GM12878 (cell line): ENCODE measurements around the gene HSPB6. TPM values are rescaled to one million over a fixed set of nuclear protein-coding genes. Genes with fewer than 3 reads are reported as not detected.

Experiments
- ATAC-seq: fragments of 200-7000 bp; cut with Tn5 transposase; 3 replicates; pipeline ENCODE4 v1.9.1; 2020; ENCODE audit warnings: mild to moderate bottlenecking, moderate library complexity
- BruUV-seq: library from RNA; stranded (reverse); fragments of 400-500 nt; replicated peaks from 2 replicates; lab custom pipeline; 2021; lab: Mats Ljungman, UMichigan
- CTCF ChIA-PET: fragments of 300-600 bp; sonication (Branson Sonifier 250); formaldehyde crosslinking; extraction: SDS; loops from one replicate; lab custom pipeline; 2021; ENCODE audit warnings: inconsistent platforms; lab: Yijun Ruan, JAX
- POLR2A ChIA-PET: fragments of 350-600 bp; formaldehyde crosslinking; extraction: SDS; loops from one replicate; lab custom pipeline; 2021; ENCODE audit warnings: inconsistent platforms; lab: Charles Lee
- RAD21 ChIA-PET: fragments of 300-600 bp; sonication (Branson Sonifier 250); formaldehyde crosslinking; loops from one replicate; lab custom pipeline; 2023; ENCODE audit warnings: antibody characterized with exemption; ENCODE audit not compliant: unreplicated experiment; lab: Charles Lee
- SMC1A ChIA-PET: fragments of 300-600 bp; sonication (Branson Sonifier 250); formaldehyde crosslinking; loops from one replicate; lab custom pipeline; 2023; ENCODE audit not compliant: unreplicated experiment, uncharacterized antibody; lab: Charles Lee
- DNase-seq: peaks from one replicate; pipeline ENCODE4 v3.0.0-alpha.2; 2011; ENCODE audit warnings: low read depth, low spot score
- FAIRE-seq: peaks from 3 replicates; lab custom pipeline; 2011; peaks lifted over from hg19 to GRCh38; lab: Jason Lieb, UNC
- H2AFZ ChIP-seq: 2 replicates; pipeline ENCODE4 v1.6.0; 2011; ENCODE audit warnings: low read depth, low read length, control low read depth; ENCODE audit not compliant: control insufficient read depth
- H3K27ac ChIP-seq: 2 replicates; pipeline ENCODE4 v1.5.1; 2011; ENCODE audit warnings: control low read depth; ENCODE audit not compliant: control insufficient read depth, insufficient read depth
- H3K27me3 ChIP-seq, 2 experiments: replicated peaks in 1 of 2; 2 replicates each; pipeline versions ENCODE4 v1.6.0 to v1.6.1; 2011; ENCODE audit warnings: low read length in 1 of 2; ENCODE audit not compliant: control insufficient read depth in 2 of 2, insufficient read depth in 2 of 2
- H3K36me3 ChIP-seq, 2 experiments: 2 replicates each; pipeline ENCODE4 v1.5.1; 2011; ENCODE audit warnings: low read length in 1 of 2; ENCODE audit not compliant: control insufficient read depth in 2 of 2, insufficient read depth in 2 of 2
- H3K4me1 ChIP-seq: 2 replicates; pipeline ENCODE4 v1.6.1; 2011; ENCODE audit warnings: mild to moderate bottlenecking, low read length, moderate library complexity, mixed read lengths; ENCODE audit not compliant: control insufficient read depth, insufficient read depth
- H3K4me2 ChIP-seq: 2 replicates; pipeline ENCODE4 v1.6.0; 2011; ENCODE audit warnings: control low read depth; ENCODE audit not compliant: control insufficient read depth, insufficient read depth
- H3K4me3 ChIP-seq: fragments of 200-600 bp; sonication (generic); 2 replicates; pipeline ENCODE4 v1.5.1; 2016
- H3K79me2 ChIP-seq: 2 replicates; pipeline ENCODE4 v1.6.0; 2011; ENCODE audit warnings: low read length; ENCODE audit not compliant: control insufficient read depth, insufficient read depth
- H3K9ac ChIP-seq: 2 replicates; pipeline ENCODE4 v1.8.0; 2011; ENCODE audit warnings: low read length, control low read depth, mixed read lengths; ENCODE audit not compliant: control insufficient read depth, insufficient read depth
- H3K9me3 ChIP-seq: replicated peaks from 3 replicates; pipeline ENCODE4 v1.5.1; 2011; ENCODE audit warnings: mild to moderate bottlenecking, low read length; ENCODE audit not compliant: control insufficient read depth, insufficient read depth
- H4K20me1 ChIP-seq: 2 replicates; pipeline ENCODE4 v1.6.0; 2011; ENCODE audit not compliant: control insufficient read depth, insufficient read depth
- CREM ChIP-seq: IDR thresholded peaks from 2 replicates; pipeline ENCODE4 v1.6.1; 2014; ENCODE audit warnings: antibody characterized with exemption, low read depth
- DPF2 ChIP-seq: fragments of 450-650 bp; IDR thresholded peaks from 2 replicates; pipeline ENCODE4 v1.6.1; 2017; ENCODE audit warnings: mild to moderate bottlenecking
- KAT2A ChIP-seq: conservative IDR thresholded peaks from 2 replicates; pipeline ENCODE4 v1.6.1; 2011; ENCODE audit warnings: low read depth, low read length; ENCODE audit not compliant: control insufficient read depth
- MTA3 ChIP-seq: IDR thresholded peaks from 2 replicates; pipeline ENCODE4 v1.6.1; 2012; ENCODE audit warnings: low read length, inconsistent platforms, borderline replicate concordance
- NFXL1 ChIP-seq: fragments of 450-650 bp; IDR thresholded peaks from 2 replicates; pipeline ENCODE4 v1.6.1; 2017; ENCODE audit warnings: antibody characterized with exemption, mild to moderate bottlenecking, borderline replicate concordance
- NFYB ChIP-seq: IDR thresholded peaks from 2 replicates; pipeline ENCODE4 v1.6.1; 2011; ENCODE audit warnings: low read depth, mild to moderate bottlenecking, low read length, improper control_type of control experiment, moderate library complexity; ENCODE audit not compliant: insufficient read depth
- RAD51 ChIP-seq: fragments of 450-650 bp; IDR thresholded peaks from 2 replicates; pipeline ENCODE4 v1.6.1; 2016; ENCODE audit warnings: moderate library complexity, mild to moderate bottlenecking, inconsistent platforms
- RBBP5 ChIP-seq: fragments of 200-600 bp; sonication (generic); conservative IDR thresholded peaks from 2 replicates; pipeline ENCODE4 v1.6.1; 2016
- SPI1 ChIP-seq: IDR thresholded peaks from 2 replicates; pipeline ENCODE4 v1.6.1; 2011; ENCODE audit warnings: low read depth, mild to moderate bottlenecking, low read length, moderate library complexity, borderline replicate concordance; ENCODE audit not compliant: insufficient read depth
- SREBF2 ChIP-seq: IDR thresholded peaks from 2 replicates; pipeline ENCODE4 v1.6.1; 2012; ENCODE audit warnings: mild to moderate bottlenecking, low read length
- WRNIP1 ChIP-seq: IDR thresholded peaks from 2 replicates; pipeline ENCODE4 v1.6.1; 2011; ENCODE audit warnings: low read depth, low read length, improper control_type of control experiment, borderline replicate concordance
- YBX1 ChIP-seq: fragments of 450-650 bp; IDR thresholded peaks from 2 replicates; pipeline ENCODE4 v1.6.1; 2016; ENCODE audit warnings: antibody characterized with exemption
- ZZZ3 ChIP-seq: IDR thresholded peaks from 2 replicates; pipeline ENCODE4 v1.6.1; 2011; ENCODE audit warnings: low read depth; ENCODE audit not compliant: control insufficient read depth, insufficient read length
- WGBS: methylation state at CpG from one replicate; pipeline ENCODE4 v1.1.6; 2016; ENCODE audit warnings: low lambda C conversion rate; ENCODE audit not compliant: insufficient replicate concordance, insufficient coverage; ENCODE audit errors: missing lambda C conversion rate; 5-methylcytosine and 5-hydroxymethylcytosine counted together
- in situ Hi-C: fragments of 300-500 bp; cut with MboI; formaldehyde crosslinking; loops from 9 replicates; pipeline ENCODE4 v1.14.3; 2018; ENCODE audit warnings: mixed read lengths
- intact Hi-C: fragments of 100-400 bp; cut with micrococcal nuclease; formaldehyde crosslinking; loops from one replicate; pipeline ENCODE4 v1.14.2; 2022; ENCODE audit not compliant: unreplicated experiment
- polyA plus RNA-seq, 11 experiments: library from polyadenylated mRNA; depleted of rRNA in 4 of 11; unstranded in 6 of 11; stranded (reverse) in 5 of 11; fragments of >200 nt; fragmentation: Nextera tagmentation in 4 of 11; fragmentation: Illumina TruSeq in 1 of 11; extraction: Ambion mirVana in 4 of 11; extraction: Trizol in 1 of 11; gene quantifications; 1 replicate in 1 of 11; 2 replicates in 10 of 11; pipeline versions ENCODE4 v1.2.1 to v1.2.3, GENCODE V29; 2011 to 2016; ENCODE audit warnings: inconsistent platforms in 2 of 11, missing spikeins in 2 of 11, low read depth in 1 of 11
- total RNA-seq, 4 experiments: library from RNA; depleted of rRNA in 3 of 4; stranded (reverse); fragments of >200 nt in 3 of 4; fragmentation: Illumina TruSeq in 1 of 4; extraction: Trizol in 1 of 4; gene quantifications; 2 replicates each; pipeline versions ENCODE4 v1.2.1 to v1.2.3, GENCODE V29; 2013 to 2021
- TF ChIP-seq, protein P1 (sequence below): IDR thresholded peaks from 2 replicates; pipeline ENCODE4 v1.6.1; 2011; ENCODE audit warnings: borderline replicate concordance, low read depth, mild to moderate bottlenecking, moderate library complexity, mixed read lengths, low read length; ENCODE audit not compliant: insufficient read depth; ENCODE audit errors: extremely low read length
- TF ChIP-seq, protein P2 (sequence below): fragments of 450-650 bp; IDR thresholded peaks from 2 replicates; pipeline ENCODE4 v1.6.1; 2017; ENCODE audit warnings: antibody characterized with exemption, mild to moderate bottlenecking, moderate library complexity

HSPB6 gene
- total and polyA plus RNA-seq, 10 of the 15 experiments (the other 5 are each of a cell fraction or from before 2014, with no cell fraction given): 0.09 to 1.6 (median 0.36) TPM; not detected in 4

DNA sequence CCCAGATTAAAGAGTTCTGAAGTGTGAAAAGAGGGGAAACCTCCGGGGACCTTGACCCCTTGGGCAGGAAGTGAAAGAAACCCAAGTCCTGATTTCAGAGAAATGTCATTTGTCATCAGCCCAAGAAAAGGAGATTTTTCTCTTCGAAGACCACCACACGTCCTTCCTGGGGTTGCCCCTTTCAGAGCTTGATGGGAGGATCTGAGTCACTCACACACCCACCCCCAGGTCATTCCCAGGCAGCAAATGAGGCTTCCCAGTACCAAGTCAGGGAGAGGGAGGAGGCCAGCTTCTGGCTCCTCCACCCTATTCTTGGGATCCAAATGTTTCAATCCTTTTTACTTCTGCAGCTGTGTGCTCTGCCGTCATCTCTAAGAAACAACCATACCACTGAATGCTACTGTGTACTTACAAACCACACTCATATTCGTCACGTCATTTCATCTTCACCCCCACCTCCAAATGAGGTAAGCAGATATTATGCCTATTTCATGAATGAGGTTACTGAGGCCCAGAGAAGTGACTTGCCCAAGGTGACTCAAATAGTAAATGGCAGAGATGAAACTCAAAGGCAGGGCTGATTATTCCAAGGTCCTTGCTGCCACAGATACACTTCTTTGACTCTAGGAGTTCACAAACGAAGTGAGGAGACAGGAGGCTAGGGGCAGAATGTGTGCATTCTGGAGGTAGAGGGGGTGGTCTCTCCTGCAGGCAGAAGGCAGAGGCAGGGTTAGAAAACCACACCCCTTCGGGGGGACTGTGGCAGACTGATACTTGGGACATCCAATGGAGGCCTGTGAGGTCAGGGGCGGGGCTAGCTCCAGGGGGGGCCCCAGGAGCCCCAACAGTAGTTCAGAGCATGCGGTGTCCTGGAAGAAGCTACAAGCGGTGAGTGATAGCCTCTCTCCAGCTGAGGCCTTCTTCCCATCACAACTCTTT is 44.0 kb downstream of the HSPB6 start (continued):
- TF ChIP-seq NFYB (peak; percentile 82), RBBP5 (no peak)

DNA sequence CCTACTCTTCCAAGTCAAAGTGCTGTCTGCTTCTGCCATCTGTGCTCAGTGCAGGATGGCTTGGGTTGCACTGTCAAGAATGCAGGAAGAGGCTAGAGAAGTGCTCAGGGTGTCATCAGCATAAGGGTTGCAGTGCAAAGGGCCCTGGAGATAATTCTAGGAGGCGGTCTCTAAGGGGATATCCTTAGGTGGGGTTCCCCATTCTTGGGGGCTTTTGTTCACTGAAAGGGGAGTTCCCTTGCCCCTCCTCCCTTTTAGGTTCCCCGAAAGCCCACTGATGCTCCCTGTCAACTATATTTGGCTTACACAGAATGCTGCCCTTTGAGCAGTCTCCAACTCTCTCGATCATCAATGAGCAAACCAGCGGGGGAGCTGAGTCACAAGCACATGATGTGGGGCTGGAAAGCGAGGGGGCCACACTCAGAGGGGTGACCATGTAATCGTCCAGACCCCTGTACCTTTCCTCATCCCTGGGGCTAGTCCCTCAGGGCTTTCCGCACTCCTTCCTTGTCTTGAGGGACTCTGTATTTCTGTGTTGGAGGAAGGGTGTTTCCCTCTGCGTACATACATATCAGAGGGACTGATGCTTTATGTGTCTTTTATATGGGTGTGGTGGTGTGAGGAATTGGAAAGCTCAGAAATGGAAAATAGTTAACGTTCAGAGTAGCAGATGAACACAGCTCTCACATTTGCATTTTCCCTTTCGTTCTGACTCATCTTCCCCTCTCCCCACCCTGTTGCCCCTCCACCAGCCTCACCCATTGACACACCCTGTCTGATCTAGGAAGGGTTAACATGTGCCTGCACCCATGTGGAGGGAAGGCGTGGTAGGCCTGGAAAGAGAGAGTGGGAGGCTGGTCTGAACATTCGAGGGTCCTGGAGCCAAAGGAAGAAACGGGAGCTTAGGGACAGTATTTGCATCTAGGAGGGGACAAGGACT is 45.8 kb downstream of the HSPB6 start:
- no peaks in the 10 kb centered on the region; a peak in 1 of 4 replicates for H3K36me3 ChIP-seq
- RAD21 ChIA-PET: interaction anchor here (0.7 to 6.3 kb wide), 7 partner anchors 12 to 220 kb away, joined by 3 to 430 read pairs (median 4); partner anchors contain the start of genes LIN37 and ZBTB32
- SMC1A ChIA-PET: interaction anchor here (0.6 to 6.3 kb wide), 3 partner anchors 13 to 219 kb away, joined by 3 to 375 read pairs (median 4); partner anchors contain the start of gene ZBTB32
- peak overlapping the region; percentile 96 for H3K4me2 ChIP-seq
- DNase-seq: peak; percentile 94
- WGBS: 2% methylated on average over 13 of the region's 13 CpGs
- peak; percentile 56 for ATAC-seq
- BruUV-seq: no TSS peak
- H4K20me1 ChIP-seq: no peaks in the 10 kb centered on the region
- peak overlapping the region; percentile 43 for H3K4me3 ChIP-seq
- POLR2A ChIA-PET: interaction anchor here (0.8 to 12.1 kb wide), 9 partner anchors 12 to 429 kb away, joined by 3 to 516 read pairs (median 5); partner anchors contain the start of genes CAPNS1, IGFLR1, LIN37 and PSENEN
- H2AFZ ChIP-seq: peak overlapping the region; percentile 34
- no peaks in the 10 kb centered on the region for H3K27me3 ChIP-seq
- intact Hi-C loops: loop anchor here (1.0 to 5.0 kb wide), 2 partner anchors 9 to 191 kb away; partner anchors contain the start of genes HCST and NFKBID
- peak; percentile 91 for FAIRE-seq
- H3K9me3 ChIP-seq: no peaks in the 10 kb centered on the region
- H3K4me1 ChIP-seq: peaks cover 43% of the 10 kb centered on the region
- in situ Hi-C loops: no loop called here
- CTCF ChIA-PET: interaction anchor here (0.7 to 7.3 kb wide), 3 partner anchors 9 to 30 kb away, joined by 3 to 271 read pairs (median 77); no protein-coding TSS in a partner anchor
- H3K79me2 ChIP-seq: peaks cover 39% of the 10 kb centered on the region
- peak overlapping the region; percentile 95 for H3K27ac ChIP-seq
- peak overlapping the region; percentile 81 for H3K9ac ChIP-seq
- no peak for TF ChIP-seq RAD51
- TF ChIP-seq YBX1: no peak
- TF ChIP-seq DPF2: peak; percentile 90
- TF ChIP-seq, protein P1, sequence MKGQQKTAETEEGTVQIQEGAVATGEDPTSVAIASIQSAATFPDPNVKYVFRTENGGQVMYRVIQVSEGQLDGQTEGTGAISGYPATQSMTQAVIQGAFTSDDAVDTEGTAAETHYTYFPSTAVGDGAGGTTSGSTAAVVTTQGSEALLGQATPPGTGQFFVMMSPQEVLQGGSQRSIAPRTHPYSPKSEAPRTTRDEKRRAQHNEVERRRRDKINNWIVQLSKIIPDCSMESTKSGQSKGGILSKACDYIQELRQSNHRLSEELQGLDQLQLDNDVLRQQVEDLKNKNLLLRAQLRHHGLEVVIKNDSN: no peak
- TF ChIP-seq SPI1: peak; percentile 38; the same call in 1 of the 2 replicates
- peak; percentile 63; the same call in 1 of the 2 replicates for TF ChIP-seq CREM
- TF ChIP-seq MTA3: peak; percentile 56; the same call in 1 of the 2 replicates
- no peak for TF ChIP-seq WRNIP1
- no peak for TF ChIP-seq ZZZ3
- TF ChIP-seq KAT2A: no peak
- no peak for TF ChIP-seq SREBF2
- no peak for TF ChIP-seq NFXL1
- TF ChIP-seq, protein P2, sequence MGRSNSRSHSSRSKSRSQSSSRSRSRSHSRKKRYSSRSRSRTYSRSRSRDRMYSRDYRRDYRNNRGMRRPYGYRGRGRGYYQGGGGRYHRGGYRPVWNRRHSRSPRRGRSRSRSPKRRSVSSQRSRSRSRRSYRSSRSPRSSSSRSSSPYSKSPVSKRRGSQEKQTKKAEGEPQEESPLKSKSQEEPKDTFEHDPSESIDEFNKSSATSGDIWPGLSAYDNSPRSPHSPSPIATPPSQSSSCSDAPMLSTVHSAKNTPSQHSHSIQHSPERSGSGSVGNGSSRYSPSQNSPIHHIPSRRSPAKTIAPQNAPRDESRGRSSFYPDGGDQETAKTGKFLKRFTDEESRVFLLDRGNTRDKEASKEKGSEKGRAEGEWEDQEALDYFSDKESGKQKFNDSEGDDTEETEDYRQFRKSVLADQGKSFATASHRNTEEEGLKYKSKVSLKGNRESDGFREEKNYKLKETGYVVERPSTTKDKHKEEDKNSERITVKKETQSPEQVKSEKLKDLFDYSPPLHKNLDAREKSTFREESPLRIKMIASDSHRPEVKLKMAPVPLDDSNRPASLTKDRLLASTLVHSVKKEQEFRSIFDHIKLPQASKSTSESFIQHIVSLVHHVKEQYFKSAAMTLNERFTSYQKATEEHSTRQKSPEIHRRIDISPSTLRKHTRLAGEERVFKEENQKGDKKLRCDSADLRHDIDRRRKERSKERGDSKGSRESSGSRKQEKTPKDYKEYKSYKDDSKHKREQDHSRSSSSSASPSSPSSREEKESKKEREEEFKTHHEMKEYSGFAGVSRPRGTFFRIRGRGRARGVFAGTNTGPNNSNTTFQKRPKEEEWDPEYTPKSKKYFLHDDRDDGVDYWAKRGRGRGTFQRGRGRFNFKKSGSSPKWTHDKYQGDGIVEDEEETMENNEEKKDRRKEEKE: no peak
